ENCODE data around the gene ADPRS.

The ADPRS gene

GRCh38 chr1:36095760-36096405 is 7.2 kb downstream of the ADPRS start:
- no peak for ATAC-seq
- no peak for DNase-seq (ENCODE audit: low spot score in 2 of 2)
- no peaks in the 10 kb centered on the region for H3K9me3 Mint-ChIP-seq
- peaks cover 8% of the 10 kb centered on the region for H3K4me1 Mint-ChIP-seq
- no peak overlapping the region for H3K4me3 Mint-ChIP-seq
- H3K27ac Mint-ChIP-seq: peak overlapping the region; percentile 63
- peaks cover 60% of the 10 kb centered on the region for H3K36me3 Mint-ChIP-seq

- Mint-ChIP-seq H3K27ac (peak overlapping the region; percentile 63), H3K4me1 (peaks cover under 1% of the 10 kb centered on the region), H3K9me3 (no peaks in the 10 kb centered on the region), H3K4me3 (no peak overlapping the region), H3K36me3 (peaks cover 51% of the 10 kb centered on the region)
- ATAC-seq (peak; percentile 17), DNase-seq (ENCODE audit: low spot score in 2 of 2) (no peak)
Observed at GRCh38 chr1:36096500-36097432, 8.1 kb downstream of the ADPRS start.

GRCh38 chr1:36097693-36098585 is 9.2 kb downstream of the ADPRS start:
- no peak for DNase-seq (ENCODE audit: low spot score in 2 of 2)
- no peak for ATAC-seq

GRCh38 chr1:36098650-36099365 is 10.1 kb downstream of the ADPRS start:
- H3K9me3 Mint-ChIP-seq: no peaks in the 10 kb centered on the region
- peaks cover 31% of the 10 kb centered on the region for H3K36me3 Mint-ChIP-seq
- DNase-seq (ENCODE audit: low spot score in 2 of 2) (no peak), ATAC-seq (no peak)
- H3K4me3 Mint-ChIP-seq: no peak overlapping the region
- no peak overlapping the region for H3K27ac Mint-ChIP-seq
- H3K4me1 Mint-ChIP-seq: no peaks in the 10 kb centered on the region

More at GRCh38 chr1:36097693-36098585, 9.2 kb downstream of the ADPRS start:
- H3K27ac Mint-ChIP-seq: peak overlapping the region; percentile 63
- H3K9me3 Mint-ChIP-seq: no peaks in the 10 kb centered on the region
- H3K4me1 Mint-ChIP-seq: no peaks in the 10 kb centered on the region
- no peak overlapping the region for H3K4me3 Mint-ChIP-seq
- H3K36me3 Mint-ChIP-seq: peaks cover 40% of the 10 kb centered on the region

GRCh38 chr1:36099681-36100341 is 11.1 kb downstream of the ADPRS start:
- H3K4me1 Mint-ChIP-seq: no peaks in the 10 kb centered on the region
- peak overlapping the region; percentile 74 for H3K27ac Mint-ChIP-seq
- DNase-seq (ENCODE audit: low spot score in 2 of 2) (peak; percentile 70 to 87), ATAC-seq (peak; percentile 87)
- H3K4me3 Mint-ChIP-seq: no peak overlapping the region
- no peaks in the 10 kb centered on the region for H3K9me3 Mint-ChIP-seq
- peaks cover 21% of the 10 kb centered on the region for H3K36me3 Mint-ChIP-seq

GRCh38 chr1:36100376-36100775 is 11.7 kb downstream of the ADPRS start:
- H3K27ac Mint-ChIP-seq: no peak overlapping the region
- ATAC-seq (no peak), DNase-seq (ENCODE audit: low spot score in 2 of 2) (no peak)
- no peak overlapping the region for H3K4me3 Mint-ChIP-seq
- H3K9me3 Mint-ChIP-seq: no peaks in the 10 kb centered on the region
- no peaks in the 10 kb centered on the region for H3K4me1 Mint-ChIP-seq
- H3K36me3 Mint-ChIP-seq: peaks cover 15% of the 10 kb centered on the region

- no peak overlapping the region for H3K4me3 Mint-ChIP-seq
- DNase-seq (ENCODE audit: low spot score in 2 of 2) (no peak), ATAC-seq (no peak)
- H3K4me1 Mint-ChIP-seq: no peaks in the 10 kb centered on the region
- H3K36me3 Mint-ChIP-seq: peaks cover 4% of the 10 kb centered on the region
- H3K9me3 Mint-ChIP-seq: no peaks in the 10 kb centered on the region
- H3K27ac Mint-ChIP-seq: no peak overlapping the region
Observed at GRCh38 chr1:36101546-36101945, 12.9 kb downstream of the ADPRS start.

DNA sequence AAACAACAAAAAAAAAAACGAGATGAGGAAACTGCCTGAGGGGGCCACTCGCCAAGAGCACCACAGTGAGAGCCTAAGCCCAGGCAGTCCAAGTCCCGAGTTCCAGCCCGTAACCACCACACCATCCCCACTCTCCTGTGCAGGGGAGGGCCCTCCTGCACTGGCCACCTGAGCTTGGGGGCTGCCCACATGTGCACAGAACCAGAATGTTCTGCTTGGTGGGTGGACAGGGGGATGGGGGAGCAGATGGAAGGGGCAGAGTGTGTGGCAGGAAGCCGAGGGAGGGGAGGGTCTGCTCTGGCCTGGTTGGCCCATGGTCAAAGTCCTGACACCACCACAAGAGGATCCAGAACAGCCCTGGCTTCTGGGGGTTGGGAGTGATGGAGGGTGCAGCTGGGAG is 17.6 kb downstream of the ADPRS start:
- H3K36me3 Mint-ChIP-seq: no peaks in the 10 kb centered on the region
- H3K4me1 Mint-ChIP-seq: peaks cover 21% of the 10 kb centered on the region
- H3K27ac Mint-ChIP-seq: peak overlapping the region; percentile 40
- no peak for DNase-seq (ENCODE audit: low spot score in 2 of 2)
- no peak overlapping the region for H3K4me3 Mint-ChIP-seq
- ATAC-seq: no peak
- no peaks in the 10 kb centered on the region for H3K9me3 Mint-ChIP-seq

DNA sequence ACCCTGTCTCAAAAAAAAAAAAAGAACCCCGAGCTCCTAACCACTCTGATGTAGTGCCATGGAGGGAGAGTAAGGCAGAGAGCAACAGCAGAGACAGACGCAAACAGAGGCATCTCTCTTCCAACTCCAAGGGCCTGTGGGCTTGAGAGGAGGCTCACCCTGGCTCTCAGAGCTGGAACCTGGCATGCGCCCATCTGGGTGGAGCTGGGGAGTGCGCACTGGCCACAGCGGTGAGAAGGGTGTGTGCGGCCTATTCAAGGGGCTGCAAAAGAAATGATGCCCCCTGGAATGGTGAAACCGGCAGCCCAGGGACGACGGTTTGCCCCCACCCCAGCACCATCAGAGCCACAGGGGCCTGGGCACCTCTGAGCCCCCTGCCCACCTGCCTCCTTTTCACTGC is 18.7 kb downstream of the ADPRS start:
- Mint-ChIP-seq H3K4me3 (no peak overlapping the region), H3K27ac (peak overlapping the region; percentile 68), H3K36me3 (no peaks in the 10 kb centered on the region), H3K9me3 (no peaks in the 10 kb centered on the region), H3K4me1 (peaks cover 25% of the 10 kb centered on the region)
- ATAC-seq (no peak), DNase-seq (ENCODE audit: low spot score in 2 of 2) (no peak)

DNA sequence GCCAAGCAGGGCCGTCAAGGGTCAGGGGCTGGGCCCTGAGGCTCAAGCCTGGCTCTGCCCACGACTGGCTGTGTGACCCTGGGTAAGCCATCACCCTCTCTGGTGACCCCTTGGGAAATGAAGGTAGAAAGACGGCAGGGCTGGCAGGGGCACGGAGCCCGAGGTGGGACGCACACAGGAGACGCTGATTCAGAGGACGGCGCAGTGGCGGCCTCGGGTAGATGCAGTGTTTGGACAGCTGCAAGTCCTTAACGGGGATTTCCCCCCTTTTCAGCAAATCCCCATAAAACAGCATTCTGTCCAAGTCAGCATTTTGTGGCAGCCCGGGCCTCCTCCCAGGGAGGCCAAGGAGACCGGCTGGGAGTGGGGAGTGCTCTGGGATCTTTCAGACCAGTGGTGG is 19.6 kb downstream of the ADPRS start:
- Mint-ChIP-seq H3K36me3 (no peaks in the 10 kb centered on the region), H3K27ac (peak overlapping the region; percentile 68)

GRCh38 chr1:36109041-36109679 is 20.5 kb downstream of the ADPRS start:
- Mint-ChIP-seq H3K36me3 (no peaks in the 10 kb centered on the region), H3K4me3 (peak overlapping the region; percentile 25), H3K9me3 (no peaks in the 10 kb centered on the region), H3K27ac (peak overlapping the region; percentile 68), H3K4me1 (peaks cover 25% of the 10 kb centered on the region)
- peak; percentile 93 for ATAC-seq
- peak; percentile 34 to 64 for DNase-seq (ENCODE audit: low spot score in 2 of 2)

More for the DNA sequence above, 19.6 kb downstream of the ADPRS start:
- no peak for DNase-seq (ENCODE audit: low spot score in 2 of 2)
- Mint-ChIP-seq H3K4me3 (no peak overlapping the region), H3K4me1 (peaks cover 25% of the 10 kb centered on the region), H3K9me3 (no peaks in the 10 kb centered on the region)
- ATAC-seq: no peak

DNA sequence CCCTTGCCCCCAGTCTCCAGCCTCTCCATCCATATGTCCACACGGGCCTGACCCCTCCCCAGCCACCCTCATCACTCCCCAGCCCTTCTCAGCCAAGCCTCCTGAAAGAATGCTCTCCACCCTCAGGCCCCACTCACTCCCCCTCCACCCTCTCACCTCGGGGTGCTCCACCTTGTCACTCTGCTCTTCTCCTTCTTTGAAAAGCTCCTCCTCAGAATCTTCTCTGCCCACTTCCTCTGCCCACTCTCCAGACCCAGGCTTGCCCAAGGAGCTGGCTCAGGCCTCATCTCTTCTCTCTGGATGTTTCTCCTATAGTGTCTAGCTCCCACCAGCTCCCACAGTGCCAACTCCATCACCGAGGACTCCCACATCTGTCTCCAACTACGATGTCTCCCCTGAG is 22.5 kb downstream of the ADPRS start:
- Mint-ChIP-seq H3K9me3 (no peaks in the 10 kb centered on the region), H3K4me1 (peaks cover 25% of the 10 kb centered on the region), H3K4me3 (no peak overlapping the region), H3K27ac (peak overlapping the region; percentile 87), H3K36me3 (no peaks in the 10 kb centered on the region)
- DNase-seq (ENCODE audit: low spot score in 2 of 2): no peak
- ATAC-seq: no peak

DNA sequence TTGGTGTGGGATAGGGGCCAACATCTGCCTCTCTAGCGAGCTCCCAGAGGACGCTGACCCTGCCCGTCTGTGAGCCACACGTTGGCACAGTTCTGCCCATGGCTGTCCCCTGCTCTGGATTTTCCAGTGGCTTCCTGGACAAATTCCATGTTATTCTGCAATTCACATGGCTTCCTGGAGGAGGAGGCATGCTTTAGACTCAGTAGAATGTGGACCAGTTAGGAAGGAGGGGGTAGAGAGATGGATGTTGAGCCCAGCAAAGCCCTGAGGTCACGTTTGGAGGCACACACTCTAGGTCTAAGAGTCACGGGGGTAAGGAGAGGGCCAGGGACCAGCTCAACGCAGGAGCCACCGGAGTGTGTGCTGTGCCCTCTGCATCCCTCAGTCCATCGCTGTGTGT is 24.1 kb downstream of the ADPRS start:
- ATAC-seq: no peak

DNA sequence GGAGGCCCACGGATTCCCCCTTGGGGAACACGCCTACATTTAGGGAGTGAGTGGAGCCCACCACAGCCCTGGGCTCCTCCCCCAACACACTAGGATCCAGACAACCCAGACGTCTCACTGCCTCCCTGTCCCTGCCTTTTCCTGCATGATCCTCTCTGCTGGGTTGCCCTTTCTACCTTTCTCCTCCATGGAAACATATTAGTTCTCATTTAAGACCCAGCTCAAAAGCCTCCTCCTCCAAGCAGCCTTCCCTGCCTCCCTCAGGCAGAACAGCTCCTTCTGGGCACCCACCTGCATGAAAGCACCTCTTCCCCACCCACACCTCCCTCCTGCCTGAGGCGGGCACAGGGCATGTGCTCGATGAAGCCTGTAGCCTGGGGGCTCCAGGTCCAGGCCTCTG is 25.7 kb downstream of the ADPRS start:
- Mint-ChIP-seq H3K4me1 (peaks cover 10% of the 10 kb centered on the region), H3K27ac (no peak overlapping the region), H3K36me3 (no peaks in the 10 kb centered on the region), H3K4me3 (no peak overlapping the region), H3K9me3 (no peaks in the 10 kb centered on the region)
- ATAC-seq: no peak
- DNase-seq (ENCODE audit: low spot score in 2 of 2): no peak

More for the DNA sequence above, 24.1 kb downstream of the ADPRS start:
- peaks cover 25% of the 10 kb centered on the region for H3K4me1 Mint-ChIP-seq
- no peaks in the 10 kb centered on the region for H3K9me3 Mint-ChIP-seq
- H3K4me3 Mint-ChIP-seq: no peak overlapping the region
- no peaks in the 10 kb centered on the region for H3K36me3 Mint-ChIP-seq
- H3K27ac Mint-ChIP-seq: peak overlapping the region; percentile 38
- DNase-seq (ENCODE audit: low spot score in 2 of 2): no peak

Measured in stimulated activated effector memory CD8-positive, alpha-beta T cell treated with anti-CD3 and anti-CD28 coated beads, Interleukin-12 subunit alpha, Interleukin-12 subunit beta, amount 100 ng/mL, for 72 hours (primary cell).